ENCODE measurements around the gene PALB2. TPM values are rescaled to one million over a fixed set of nuclear protein-coding genes. Genes with fewer than 3 reads are reported as not detected.

The PALB2 gene
- total and polyA plus RNA-seq, 2 experiments from 2014 or later, result 24.2 to 34.0 TPM

GRCh38 chr16:23561586-23561985 lies 79.5 kb downstream of the PALB2 start:
- H3K36me3 Mint-ChIP-seq (ENCODE audit: low read depth), result peaks cover 72% of the 10 kb centered on the region
- H3K4me2 ChIP-seq, result no peak overlapping the region
- peaks cover 59% of the 10 kb centered on the region for H3K36me3 ChIP-seq (ENCODE audit: insufficient read depth)
- peaks cover 7% of the 10 kb centered on the region; the same call in 1 of the 3 replicates for H3K4me1 Mint-ChIP-seq
- ATAC-seq (no peak), DNase-seq (ENCODE audit: low spot score) (peak; percentile 31)
- H3K4me1 ChIP-seq (ENCODE audit: insufficient read depth), result peaks cover 8% of the 10 kb centered on the region; the same call in 1 of the 2 replicates
- peaks cover 58% of the 10 kb centered on the region for H3K79me2 ChIP-seq (replicated peaks; ENCODE audit: insufficient read depth)
- peaks cover 3% of the 10 kb centered on the region; the same call in 1 of the 3 replicates for H3K9me3 Mint-ChIP-seq
- no peak overlapping the region for H2AFZ ChIP-seq
- H3K27me3 ChIP-seq (ENCODE audit: insufficient read depth), result no peaks in the 10 kb centered on the region
- no peak overlapping the region for H3K27ac Mint-ChIP-seq
- H4K20me1 ChIP-seq (replicated peaks; ENCODE audit: insufficient read depth), result peaks cover 25% of the 10 kb centered on the region
- TF ChIP-seq ETS1 (IDR thresholded peaks at IDR 0.05) (no peak), CTCF (conservative IDR thresholded peaks at IDR 0.05; ENCODE audit: low read depth in 2 of 2) (peak in 1 of 2 experiments; percentile 21; a peak in 1 of 4 replicates)
- peaks cover 13% of the 10 kb centered on the region for H3F3A ChIP-seq (replicated peaks; ENCODE audit: low read depth)
- no peak overlapping the region for H3K4me3 ChIP-seq
- H3K27me3 Mint-ChIP-seq (ENCODE audit: insufficient read depth, low read depth, poor library complexity), result peaks cover 9% of the 10 kb centered on the region
- H3K27ac ChIP-seq (ENCODE audit: low read depth), result peak overlapping the region; percentile 59; the same call in 1 of the 2 replicates
- no peak overlapping the region for H3K4me3 Mint-ChIP-seq
- no peaks in the 10 kb centered on the region for H3K9me2 ChIP-seq (ENCODE audit: insufficient read depth)

- Histone ChIP-seq H3F3A (replicated peaks; ENCODE audit: low read depth) (peaks cover 14% of the 10 kb centered on the region), H2AFZ (peak overlapping the region; percentile 72; the same call in 1 of the 2 replicates), H3K79me2 (replicated peaks; ENCODE audit: insufficient read depth) (peaks cover 83% of the 10 kb centered on the region), H3K9me2 (ENCODE audit: insufficient read depth) (no peaks in the 10 kb centered on the region), H3K4me1 (ENCODE audit: insufficient read depth) (peaks cover 14% of the 10 kb centered on the region), H3K36me3 (ENCODE audit: insufficient read depth) (peaks cover 44% of the 10 kb centered on the region), H3K27me3 (ENCODE audit: insufficient read depth) (no peaks in the 10 kb centered on the region), H3K4me2 (peak overlapping the region; percentile 85), H4K20me1 (replicated peaks; ENCODE audit: insufficient read depth) (peaks cover 22% of the 10 kb centered on the region), H3K27ac (ENCODE audit: low read depth) (peak overlapping the region; percentile 82; the same call in 1 of the 2 replicates), H3K4me3 (peak overlapping the region; percentile 90)
- Mint-ChIP-seq H3K4me3 (peak overlapping the region; percentile 94), H3K9me3 (peaks cover 3% of the 10 kb centered on the region; the same call in 1 of the 3 replicates), H3K4me1 (peaks cover 7% of the 10 kb centered on the region; the same call in 1 of the 3 replicates), H3K27me3 (ENCODE audit: insufficient read depth, low read depth, poor library complexity) (peaks cover 9% of the 10 kb centered on the region), H3K27ac (peak overlapping the region; percentile 94; the same call in 1 of the 2 replicates), H3K36me3 (ENCODE audit: low read depth) (peaks cover 47% of the 10 kb centered on the region)
- DNase-seq (ENCODE audit: low spot score), result peak; percentile 38
- ATAC-seq, result peak; percentile 14
- no peak for TF ChIP-seq CREB1 (CRISPR knock-in tag; IDR thresholded peaks at IDR 0.05; ENCODE audit: low read depth)
- no peak for TF ChIP-seq ETS1 (IDR thresholded peaks at IDR 0.05)
- TF ChIP-seq ZNF462 (CRISPR knock-in tag; IDR thresholded peaks at IDR 0.05), result no peak
- no peak for TF ChIP-seq STAT1 (IDR thresholded peaks at IDR 0.05; ENCODE audit: unreplicated experiment)
- TF ChIP-seq CTCF (conservative IDR thresholded peaks at IDR 0.05; ENCODE audit: low read depth in 2 of 2), result no peak
Measured at GRCh38 chr16:23557779-23558702, 83.1 kb downstream of the PALB2 start.

Data from GM23338 (cell line).